Measurements from ENCODE around the gene NHLRC3.
A peak's percentile ranks its signal among the peaks of the same experiment; 100 is the strongest.

The NHLRC3 gene

GRCh38 chr13:39039041-39039440 lies 785 bp downstream of the NHLRC3 start:
- TF ChIP-seq CTCF (IDR thresholded peaks at IDR 0.05; ENCODE audit: low read depth, low read length, missing control alignments) = no peak
- in situ Hi-C loops (cut with HindIII; ENCODE audit: low sequenced_read_pairs) = no loop called here
- DNase-seq (ENCODE audit: low read depth) = no peak
- peak overlapping the region; percentile 98 for H3K4me3 ChIP-seq (ENCODE audit: low read depth, low read length)

DNA sequence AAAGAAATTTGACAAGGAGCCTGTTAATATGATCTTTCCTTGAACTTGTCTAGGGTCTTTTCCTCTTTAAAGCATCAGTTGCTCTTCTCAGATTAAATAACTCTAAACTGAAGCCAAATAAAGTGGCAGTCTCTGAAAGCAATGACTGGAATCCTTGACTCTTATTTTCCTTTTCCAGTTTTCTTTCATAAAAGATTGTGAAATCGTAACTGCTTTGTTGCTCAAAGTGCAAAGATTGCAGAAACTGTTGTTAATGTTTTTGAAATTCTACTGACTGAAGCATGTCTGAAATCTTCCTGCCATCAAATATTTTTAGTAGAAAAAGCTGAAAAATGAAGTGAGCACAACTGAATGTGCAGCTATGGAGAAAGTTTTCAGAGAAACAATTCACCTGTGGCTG lies 1.9 kb downstream of the NHLRC3 start:
- no peak overlapping the region for H3K4me3 ChIP-seq (ENCODE audit: low read depth, low read length)

GRCh38 chr13:39044536-39044935 lies 6.3 kb downstream of the NHLRC3 start:
- H3K4me3 ChIP-seq (ENCODE audit: low read depth, low read length) = no peak overlapping the region
- TF ChIP-seq CTCF (IDR thresholded peaks at IDR 0.05; ENCODE audit: low read depth, low read length, missing control alignments) = no peak
- in situ Hi-C loops (cut with HindIII; ENCODE audit: low sequenced_read_pairs) = no loop called here
- DNase-seq (ENCODE audit: low read depth) = no peak

More for the DNA sequence above, 1.9 kb downstream of the NHLRC3 start:
- in situ Hi-C loops (cut with HindIII; ENCODE audit: low sequenced_read_pairs) = no loop called here
- no peak for TF ChIP-seq CTCF (IDR thresholded peaks at IDR 0.05; ENCODE audit: low read depth, low read length, missing control alignments)
- DNase-seq (ENCODE audit: low read depth) = no peak

GRCh38 chr13:39047560-39047959 lies 9.3 kb downstream of the NHLRC3 start:
- DNase-seq (ENCODE audit: low read depth) = no peak
- TF ChIP-seq CTCF (IDR thresholded peaks at IDR 0.05; ENCODE audit: low read depth, low read length, missing control alignments) = peak; percentile 17
- in situ Hi-C loops (cut with HindIII; ENCODE audit: low sequenced_read_pairs) = no loop called here
- H3K4me3 ChIP-seq (ENCODE audit: low read depth, low read length) = no peak overlapping the region

DNA sequence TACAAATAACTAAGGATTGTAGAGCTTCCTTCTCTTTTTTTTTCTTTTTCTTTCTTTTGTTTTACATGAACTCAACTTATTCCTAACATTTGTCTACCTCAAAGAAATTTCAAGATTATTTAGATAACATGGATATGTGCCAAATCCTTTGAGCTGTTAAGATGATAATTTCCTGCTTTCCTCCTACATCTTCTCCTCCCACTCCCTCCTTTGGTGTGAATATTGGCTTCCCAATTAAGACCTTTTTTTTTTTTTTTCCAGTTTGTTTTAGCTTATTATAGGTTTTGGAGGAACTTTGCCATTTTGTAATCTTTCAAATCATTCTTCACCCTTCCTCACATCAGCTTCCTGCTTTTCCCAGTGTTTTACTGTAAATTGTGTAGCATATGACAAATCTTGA lies 10.6 kb downstream of the NHLRC3 start:
- TF ChIP-seq CTCF (IDR thresholded peaks at IDR 0.05; ENCODE audit: low read depth, low read length, missing control alignments) = no peak
- no peak overlapping the region for H3K4me3 ChIP-seq (ENCODE audit: low read depth, low read length)
- DNase-seq (ENCODE audit: low read depth) = no peak
- in situ Hi-C loops (cut with HindIII; ENCODE audit: low sequenced_read_pairs) = no loop called here

DNA sequence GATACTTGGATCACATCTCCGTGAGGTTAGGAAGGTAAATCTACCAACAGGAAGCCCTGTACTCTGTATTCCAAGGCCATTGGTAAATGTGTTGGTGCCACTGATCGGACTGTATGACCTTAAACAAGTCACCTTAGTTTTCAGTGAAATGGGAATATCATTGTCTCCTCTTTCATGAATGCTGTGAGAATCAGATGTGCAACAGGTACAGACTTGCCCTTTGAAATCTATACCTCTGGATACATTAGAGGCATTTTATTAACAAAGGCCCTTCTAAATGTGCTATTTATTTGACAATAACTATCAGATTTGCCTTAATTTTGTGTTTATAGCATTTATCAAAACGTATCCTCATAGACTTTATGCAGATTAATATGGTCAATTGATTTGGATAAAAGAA lies 11.0 kb downstream of the NHLRC3 start:
- TF ChIP-seq CTCF (IDR thresholded peaks at IDR 0.05; ENCODE audit: low read depth, low read length, missing control alignments) = no peak
- H3K4me3 ChIP-seq (ENCODE audit: low read depth, low read length) = no peak overlapping the region
- in situ Hi-C loops (cut with HindIII; ENCODE audit: low sequenced_read_pairs) = no loop called here
- no peak for DNase-seq (ENCODE audit: low read depth)

DNA sequence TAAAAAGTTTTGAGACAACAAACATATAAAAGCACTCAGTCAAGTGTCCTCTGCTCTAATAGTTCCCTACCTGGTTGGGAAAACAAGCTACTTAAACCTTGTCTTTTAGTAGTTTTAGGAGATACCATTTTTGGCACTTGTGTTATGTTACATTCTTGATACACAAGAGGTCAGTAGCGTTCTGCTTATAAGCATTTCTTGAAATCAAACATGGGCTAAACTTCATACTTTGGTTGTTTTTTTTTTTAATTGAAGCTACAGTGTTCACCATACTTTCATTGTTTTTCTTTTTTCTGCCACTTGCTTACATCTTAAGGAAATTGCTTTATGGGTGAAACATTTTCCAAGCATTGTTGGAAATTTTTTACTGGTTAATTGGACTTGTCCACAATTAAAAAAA lies 12.9 kb downstream of the NHLRC3 start:
- no peak overlapping the region for H3K4me3 ChIP-seq (ENCODE audit: low read depth, low read length)
- peak; percentile 36 for DNase-seq (ENCODE audit: low read depth)
- peak; percentile 32 for TF ChIP-seq CTCF (IDR thresholded peaks at IDR 0.05; ENCODE audit: low read depth, low read length, missing control alignments)
- in situ Hi-C loops (cut with HindIII; ENCODE audit: low sequenced_read_pairs) = no loop called here
